ENCODE measurements around the gene ZNF383.

GRCh38 chr19:37217775-37218591 lies at the start of gene ZNF383:
- no peak for TF ChIP-seq POLR2A (IDR thresholded peaks at IDR 0.05)
- peak; percentile 90 to 92 for TF ChIP-seq POLR2AphosphoS5 (IDR thresholded peaks at IDR 0.05; ENCODE audit: insufficient read depth in 1 of 2, low read depth in 1 of 2)
- no peak for TF ChIP-seq CTCF (IDR thresholded peaks at IDR 0.05)

All from vagina (tissue), 2 donors.